Lung (tissue), 12 donors: ENCODE data around the gene IDS. TPM values are rescaled to one million over a fixed set of nuclear protein-coding genes. Genes with fewer than 3 reads are reported as not detected.

Experiments used
- ATAC-seq: fragments of 200-7000 bp; cut with Tn5 transposase; one replicate; pipeline ENCODE4 v1.9.1; 2020; ENCODE audit warnings: moderate number of reproducible peaks; ENCODE audit not compliant: insufficient read depth, low FRiP score
- DNase-seq, 3 donors: peaks; one replicate each; pipeline ENCODE4 v3.0.0-alpha.2; 2013 to 2017
- H3K27ac ChIP-seq, 2 donors: one replicate each; pipeline ENCODE4 v1.5.1; 2013; ENCODE audit warnings: mild to moderate bottlenecking in 2 of 2, moderate library complexity in 2 of 2, control low read depth in 1 of 2, inconsistent platforms in 1 of 2, low read depth in 1 of 2, low read length in 1 of 2
- H3K27me3 ChIP-seq, 3 donors: one replicate each; pipeline ENCODE4 v1.5.1; 2013; ENCODE audit warnings: low read length in 2 of 3; ENCODE audit not compliant: control insufficient read depth in 3 of 3, insufficient read depth in 3 of 3
- H3K36me3 ChIP-seq, 4 donors: one replicate each; pipeline ENCODE4 v1.5.1; 2013; ENCODE audit warnings: low read length in 4 of 4, mild to moderate bottlenecking in 1 of 4, moderate library complexity in 1 of 4; ENCODE audit not compliant: control insufficient read depth in 4 of 4, insufficient read depth in 4 of 4
- H3K4me1 ChIP-seq, 5 donors: one replicate each; pipeline ENCODE4 v1.5.1; 2013; ENCODE audit warnings: low read length in 5 of 5, mild to moderate bottlenecking in 2 of 5, moderate library complexity in 1 of 5; ENCODE audit not compliant: control insufficient read depth in 5 of 5, insufficient read depth in 5 of 5
- H3K4me3 ChIP-seq: one replicate; pipeline ENCODE4 v1.5.1; 2013; ENCODE audit warnings: mild to moderate bottlenecking, control low read depth, moderate library complexity
- H3K9ac ChIP-seq, 2 donors: one replicate each; pipeline ENCODE4 v1.5.1; 2013; ENCODE audit warnings: low read length in 2 of 2, control low read depth in 1 of 2; ENCODE audit not compliant: insufficient read depth in 1 of 2
- H3K9me3 ChIP-seq, 4 donors: one replicate each; pipeline ENCODE4 v1.5.1; 2013; ENCODE audit warnings: low read length in 3 of 4, mild to moderate bottlenecking in 1 of 4, moderate library complexity in 1 of 4; ENCODE audit not compliant: control insufficient read depth in 4 of 4, insufficient read depth in 3 of 4
- WGBS, 2 donors: extraction: QIAGEN DNeasy Blood & Tissue Kit; methylation state at CpG; one replicate each; pipeline ENCODE4 v1.1.7; 2013; 5-methylcytosine and 5-hydroxymethylcytosine counted together
- polyA plus RNA-seq, 2 donors: library from polyadenylated mRNA; stranded (reverse); fragments of 200-250 nt; gene quantifications; one replicate each; pipeline ENCODE4 v1.2.1, GENCODE V29; 2013
- total RNA-seq, 2 donors: library from RNA; depleted of rRNA in 1 of 2; stranded (reverse); fragments of >200 nt in 1 of 2; gene quantifications; one replicate each; pipeline ENCODE4 v1.2.1, GENCODE V29; 2014 to 2021
- TF ChIP-seq, protein P1 (sequence below): IDR thresholded peaks from 2 replicates; pipeline ENCODE4 v1.5.1; 2012; ENCODE audit warnings: mild to moderate bottlenecking; ENCODE audit errors: control extremely low read depth, extremely low read depth
- donor health status: control.
- donor health status: control.
- donor health status: Bipolar disorder and iron deficiency.
- donor health status: healthy.
- donor health status: DM: yes; HTN: yes; CAD: no.

The IDS gene
- total and polyA plus RNA-seq, 4 donors = 32.0 to 100 (median 49.2) TPM

DNA sequence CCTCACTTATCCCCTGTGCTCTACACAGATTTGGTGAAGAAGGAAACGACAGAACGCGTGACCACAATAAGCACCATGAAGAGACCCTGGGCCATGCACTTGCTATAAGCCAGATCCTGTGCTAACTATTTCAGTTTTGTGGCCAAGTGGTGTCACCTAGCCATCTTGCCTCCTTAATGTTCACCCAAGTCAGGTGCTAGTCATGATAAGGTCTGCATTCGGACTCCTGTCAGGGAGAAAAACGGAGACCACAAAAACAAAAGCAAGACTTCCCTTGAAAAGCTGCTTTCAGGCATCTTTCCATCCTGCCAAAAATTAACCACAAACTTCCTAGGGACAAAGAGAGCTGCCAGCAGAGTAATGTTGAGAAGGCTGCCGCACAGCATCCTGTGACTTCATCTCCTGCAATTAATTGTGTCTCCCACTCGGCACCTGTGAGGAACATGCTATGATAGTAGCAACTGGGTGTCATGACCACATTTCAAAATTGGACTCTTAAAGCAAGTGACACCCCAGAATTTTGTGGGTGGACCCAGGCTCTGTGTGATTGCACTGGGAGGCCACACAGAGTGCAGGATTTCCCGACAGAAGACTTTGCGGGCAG is 8.8 kb upstream of the IDS start:
- Histone ChIP-seq H3K36me3 (no peaks in the 10 kb centered on the region), H3K27me3 (peaks cover 0 to 3% (median 2%) of the 10 kb centered on the region in 3 donors), H3K9me3 (peaks cover 0 to 2% (median 0%) of the 10 kb centered on the region in 4 donors), H3K4me1 (peaks cover 0 to 3% (median 0%) of the 10 kb centered on the region in 5 donors), H3K27ac (no peak overlapping the region), H3K4me3 (no peak overlapping the region), H3K9ac (no peak overlapping the region)
- DNase-seq = no peak
- TF ChIP-seq, protein P1, sequence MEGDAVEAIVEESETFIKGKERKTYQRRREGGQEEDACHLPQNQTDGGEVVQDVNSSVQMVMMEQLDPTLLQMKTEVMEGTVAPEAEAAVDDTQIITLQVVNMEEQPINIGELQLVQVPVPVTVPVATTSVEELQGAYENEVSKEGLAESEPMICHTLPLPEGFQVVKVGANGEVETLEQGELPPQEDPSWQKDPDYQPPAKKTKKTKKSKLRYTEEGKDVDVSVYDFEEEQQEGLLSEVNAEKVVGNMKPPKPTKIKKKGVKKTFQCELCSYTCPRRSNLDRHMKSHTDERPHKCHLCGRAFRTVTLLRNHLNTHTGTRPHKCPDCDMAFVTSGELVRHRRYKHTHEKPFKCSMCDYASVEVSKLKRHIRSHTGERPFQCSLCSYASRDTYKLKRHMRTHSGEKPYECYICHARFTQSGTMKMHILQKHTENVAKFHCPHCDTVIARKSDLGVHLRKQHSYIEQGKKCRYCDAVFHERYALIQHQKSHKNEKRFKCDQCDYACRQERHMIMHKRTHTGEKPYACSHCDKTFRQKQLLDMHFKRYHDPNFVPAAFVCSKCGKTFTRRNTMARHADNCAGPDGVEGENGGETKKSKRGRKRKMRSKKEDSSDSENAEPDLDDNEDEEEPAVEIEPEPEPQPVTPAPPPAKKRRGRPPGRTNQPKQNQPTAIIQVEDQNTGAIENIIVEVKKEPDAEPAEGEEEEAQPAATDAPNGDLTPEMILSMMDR = no peak
- WGBS, 2 donors = 31 to 68% methylated on average over 9 of the region's 9 CpGs
- ATAC-seq = no peak

DNA sequence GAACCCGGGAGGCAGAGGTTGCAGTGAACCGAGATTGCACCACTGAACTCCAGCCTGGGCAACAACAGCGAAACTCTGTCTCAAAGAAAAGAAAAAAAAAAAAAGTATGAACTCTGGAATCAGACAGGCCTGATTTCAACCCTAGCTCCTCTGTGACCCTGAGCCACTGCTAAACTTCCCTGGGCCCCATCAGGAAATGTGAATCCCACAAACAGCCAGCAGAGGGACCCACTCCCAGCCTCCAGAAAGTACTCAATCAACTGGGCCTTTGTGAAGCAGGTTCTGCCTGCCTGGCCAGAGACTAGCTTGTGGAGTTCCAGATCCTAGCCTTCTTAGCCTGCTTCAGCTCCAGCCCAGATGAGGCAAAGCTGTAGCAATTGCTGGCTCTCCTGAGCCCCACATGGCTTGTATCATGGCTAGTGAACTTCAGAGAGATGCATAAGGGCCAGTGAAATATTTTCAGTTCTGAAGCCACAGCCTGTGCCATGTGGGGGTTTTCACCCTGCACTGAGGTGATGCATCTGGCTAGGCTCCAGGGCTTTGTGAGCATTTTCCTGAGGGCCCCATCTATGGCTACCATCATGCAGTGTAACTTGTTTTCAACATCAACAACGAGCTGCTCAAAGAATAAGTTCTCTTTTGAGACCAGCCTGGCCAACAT is 7.2 kb upstream of the IDS start:
- no peak for ATAC-seq
- WGBS, 2 donors = 59 to 71% methylated on average over 3 to 4 of the region's 4 CpGs
- peaks cover 1 to 6% (median 3%) of the 10 kb centered on the region in 3 donors for H3K27me3 ChIP-seq
- no peaks in the 10 kb centered on the region for H3K36me3 ChIP-seq
- TF ChIP-seq, protein P1 = peak; percentile 43
- H3K27ac ChIP-seq = no peak overlapping the region
- no peak overlapping the region for H3K9ac ChIP-seq
- peaks cover 0 to 3% (median 0%) of the 10 kb centered on the region in 5 donors for H3K4me1 ChIP-seq
- peaks cover 0 to 2% (median 0%) of the 10 kb centered on the region in 4 donors for H3K9me3 ChIP-seq
- peak; percentile 32 to 43 (median 38) for DNase-seq
- no peak overlapping the region for H3K4me3 ChIP-seq

DNA sequence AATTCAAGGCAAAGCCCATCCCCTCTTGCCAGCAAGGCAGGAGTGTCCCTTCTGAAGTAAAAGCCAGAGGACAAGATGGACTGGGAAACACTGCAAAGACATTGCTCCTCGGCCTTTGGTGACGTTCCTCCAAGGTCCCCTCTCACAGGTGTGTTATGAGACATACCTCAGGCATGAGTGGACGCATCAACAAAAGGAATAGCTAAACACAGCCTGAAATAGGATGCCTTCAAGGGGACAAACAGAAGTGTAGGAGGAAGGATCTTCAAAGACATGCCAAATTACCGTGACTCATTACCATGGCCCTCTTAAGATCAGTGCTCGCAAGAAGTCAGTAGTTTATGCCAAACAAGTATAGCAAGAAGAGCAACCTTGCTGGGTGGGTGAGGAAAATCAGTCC is 6.0 kb upstream of the IDS start:
- TF ChIP-seq, protein P1 = no peak
- Histone ChIP-seq H3K9me3 (peaks cover 0 to 2% (median 0%) of the 10 kb centered on the region in 4 donors), H3K4me1 (peaks cover 0 to 3% (median 0%) of the 10 kb centered on the region in 5 donors), H3K4me3 (no peak overlapping the region), H3K36me3 (no peaks in the 10 kb centered on the region), H3K27me3 (peaks cover 3 to 7% (median 4%) of the 10 kb centered on the region in 3 donors), H3K27ac (no peak overlapping the region), H3K9ac (no peak overlapping the region)
- ATAC-seq (no peak), DNase-seq (no peak)
- WGBS, 2 donors = 75 to 88% methylated on average over 5 of the region's 5 CpGs
